Measurements from ENCODE around the gene TSPAN1. TPM values are rescaled to one million over a fixed set of nuclear protein-coding genes. Genes with fewer than 3 reads are reported as not detected.

Gene TSPAN1
- polyA plus RNA-seq, 3 donors = not detected

DNA sequence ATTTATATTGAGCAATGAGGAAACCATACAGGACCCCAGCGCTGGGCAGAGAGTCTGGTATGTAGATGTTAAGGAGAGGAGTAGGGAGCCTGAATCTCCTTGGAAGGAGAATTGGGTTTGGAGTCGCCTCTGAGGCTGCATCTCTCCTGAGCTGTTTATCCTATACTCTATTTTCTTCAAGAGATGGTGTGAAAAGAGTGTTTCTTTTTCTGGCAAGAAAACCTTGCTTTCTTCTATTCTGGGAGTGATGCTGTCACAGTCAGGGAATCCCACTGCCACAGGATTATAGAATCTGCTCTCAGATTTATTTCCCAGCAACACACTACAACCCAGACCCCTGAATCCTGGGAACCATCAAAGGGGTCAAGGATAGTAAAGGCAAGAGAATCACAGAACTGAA lies 31.5 kb downstream of the TSPAN1 start:
- H3K27ac Mint-ChIP-seq = no peak overlapping the region
- H3K9ac ChIP-seq (ENCODE audit: insufficient read depth, low read length, poor library complexity, severe bottlenecking) = no peak overlapping the region
- peaks cover 7 to 23% (median 8%) of the 10 kb centered on the region in 3 donors for H3K27me3 Mint-ChIP-seq (ENCODE audit: low read depth in 3 of 3)
- intact Hi-C loops (cut with micrococcal nuclease) = no loop called here
- DNase-seq = no peak
- H3K4me1 Mint-ChIP-seq = peaks cover 23% of the 10 kb centered on the region
- no peaks in the 10 kb centered on the region for H3K36me3 ChIP-seq (replicated peaks in 1 of 2; ENCODE audit: control insufficient read depth in 1 of 2, insufficient read depth in 2 of 2, low read length in 2 of 2)
- no peaks in the 10 kb centered on the region for H4K20me1 ChIP-seq (ENCODE audit: insufficient read depth, low read length)
- H3K4me2 ChIP-seq (replicated peaks; ENCODE audit: extremely low read depth, low read length, poor library complexity, severe bottlenecking) = no peak overlapping the region
- peaks cover 0 to 15% of the 10 kb centered on the region in 2 donors for H3K27me3 ChIP-seq (ENCODE audit: control insufficient read depth in 2 of 2, insufficient read depth in 2 of 2, low read length in 2 of 2)
- H3K79me2 ChIP-seq (ENCODE audit: insufficient read depth, low read length) = no peaks in the 10 kb centered on the region
- peaks cover 0 to 2% (median 0%) of the 10 kb centered on the region in 7 donors for H3K9me3 Mint-ChIP-seq
- H3K9me3 ChIP-seq (replicated peaks in 1 of 2; ENCODE audit: control insufficient read depth in 1 of 2, insufficient read depth in 1 of 2, low read length in 2 of 2) = no peaks in the 10 kb centered on the region
- TF ChIP-seq, protein P1, sequence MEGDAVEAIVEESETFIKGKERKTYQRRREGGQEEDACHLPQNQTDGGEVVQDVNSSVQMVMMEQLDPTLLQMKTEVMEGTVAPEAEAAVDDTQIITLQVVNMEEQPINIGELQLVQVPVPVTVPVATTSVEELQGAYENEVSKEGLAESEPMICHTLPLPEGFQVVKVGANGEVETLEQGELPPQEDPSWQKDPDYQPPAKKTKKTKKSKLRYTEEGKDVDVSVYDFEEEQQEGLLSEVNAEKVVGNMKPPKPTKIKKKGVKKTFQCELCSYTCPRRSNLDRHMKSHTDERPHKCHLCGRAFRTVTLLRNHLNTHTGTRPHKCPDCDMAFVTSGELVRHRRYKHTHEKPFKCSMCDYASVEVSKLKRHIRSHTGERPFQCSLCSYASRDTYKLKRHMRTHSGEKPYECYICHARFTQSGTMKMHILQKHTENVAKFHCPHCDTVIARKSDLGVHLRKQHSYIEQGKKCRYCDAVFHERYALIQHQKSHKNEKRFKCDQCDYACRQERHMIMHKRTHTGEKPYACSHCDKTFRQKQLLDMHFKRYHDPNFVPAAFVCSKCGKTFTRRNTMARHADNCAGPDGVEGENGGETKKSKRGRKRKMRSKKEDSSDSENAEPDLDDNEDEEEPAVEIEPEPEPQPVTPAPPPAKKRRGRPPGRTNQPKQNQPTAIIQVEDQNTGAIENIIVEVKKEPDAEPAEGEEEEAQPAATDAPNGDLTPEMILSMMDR (IDR thresholded peaks at IDR 0.05) = no peak
- H2AFZ ChIP-seq (ENCODE audit: insufficient read depth, low read depth, low read length, poor library complexity, severe bottlenecking) = no peak overlapping the region
- H3K4me3 ChIP-seq (replicated peaks in 1 of 3; ENCODE audit: low read depth in 2 of 3, low read length in 3 of 3) = no peak overlapping the region
- H3K27ac ChIP-seq (ENCODE audit: low read depth in 1 of 2, low read length in 2 of 2) = no peak overlapping the region
- no CpG with 5 or more reads among the region's 2 CpGs for WGBS (ENCODE audit: insufficient coverage)
- no peak overlapping the region for H3K4me3 Mint-ChIP-seq
- H3K36me3 Mint-ChIP-seq = no peaks in the 10 kb centered on the region
- peaks cover 11 to 21% of the 10 kb centered on the region in 2 donors for H3K4me1 ChIP-seq (ENCODE audit: control insufficient read depth in 1 of 2, insufficient read depth in 2 of 2, low read length in 2 of 2)

DNA sequence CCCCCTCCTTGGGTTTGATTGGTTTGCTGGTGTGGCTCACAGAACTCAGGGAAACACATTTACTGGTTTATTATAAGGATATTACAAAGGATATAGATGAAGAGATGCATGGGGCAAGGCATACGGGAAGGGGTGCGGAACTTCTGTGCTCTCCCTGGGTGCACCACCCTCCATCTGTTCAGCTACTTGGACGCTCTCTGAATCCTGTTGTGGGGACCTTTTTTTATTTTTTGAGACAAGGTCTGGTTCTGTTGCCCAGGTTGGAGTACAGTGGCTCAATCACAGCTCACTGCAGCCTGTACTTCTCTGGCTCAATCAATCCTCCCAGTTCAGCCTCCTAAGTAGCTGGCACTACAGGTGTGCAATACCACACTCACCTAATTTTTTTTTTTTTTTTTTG lies 35.7 kb downstream of the TSPAN1 start:
- H3K4me1 Mint-ChIP-seq = peaks cover 3% of the 10 kb centered on the region
- no peaks in the 10 kb centered on the region for H3K9me3 ChIP-seq (replicated peaks in 1 of 2; ENCODE audit: control insufficient read depth in 1 of 2, insufficient read depth in 1 of 2, low read length in 2 of 2)
- no peaks in the 10 kb centered on the region for H3K9me3 Mint-ChIP-seq
- no peaks in the 10 kb centered on the region for H3K36me3 Mint-ChIP-seq
- no peaks in the 10 kb centered on the region for H3K4me1 ChIP-seq (ENCODE audit: control insufficient read depth in 1 of 2, insufficient read depth in 2 of 2, low read length in 2 of 2)
- DNase-seq = no peak
- TF ChIP-seq, protein P1 (IDR thresholded peaks at IDR 0.05) = no peak
- no peak overlapping the region for H3K27ac ChIP-seq (ENCODE audit: low read depth in 1 of 2, low read length in 2 of 2)
- no CpG with 5 or more reads among the region's 3 CpGs for WGBS (ENCODE audit: insufficient coverage)
- no peak overlapping the region for H3K9ac ChIP-seq (ENCODE audit: insufficient read depth, low read length, poor library complexity, severe bottlenecking)
- H3K27me3 Mint-ChIP-seq (ENCODE audit: low read depth in 3 of 3) = peaks cover 0 to 3% (median 0%) of the 10 kb centered on the region in 3 donors
- H3K4me3 Mint-ChIP-seq = no peak overlapping the region
- no peaks in the 10 kb centered on the region for H3K27me3 ChIP-seq (ENCODE audit: control insufficient read depth in 2 of 2, insufficient read depth in 2 of 2, low read length in 2 of 2)
- H4K20me1 ChIP-seq (ENCODE audit: insufficient read depth, low read length) = no peaks in the 10 kb centered on the region
- no peak overlapping the region for H3K4me2 ChIP-seq (replicated peaks; ENCODE audit: extremely low read depth, low read length, poor library complexity, severe bottlenecking)
- H3K36me3 ChIP-seq (replicated peaks in 1 of 2; ENCODE audit: control insufficient read depth in 1 of 2, insufficient read depth in 2 of 2, low read length in 2 of 2) = no peaks in the 10 kb centered on the region
- no peaks in the 10 kb centered on the region for H3K79me2 ChIP-seq (ENCODE audit: insufficient read depth, low read length)
- intact Hi-C loops (cut with micrococcal nuclease) = no loop called here
- no peak overlapping the region for H3K27ac Mint-ChIP-seq
- H3K4me3 ChIP-seq (replicated peaks in 1 of 3; ENCODE audit: low read depth in 2 of 3, low read length in 3 of 3) = no peak overlapping the region
- no peak overlapping the region for H2AFZ ChIP-seq (ENCODE audit: insufficient read depth, low read depth, low read length, poor library complexity, severe bottlenecking)

Measured in CD14-positive monocyte (primary cell).